Measurements from ENCODE around the gene MYT1. TPM values are rescaled to one million over a fixed set of nuclear protein-coding genes. Genes with fewer than 3 reads are reported as not detected.
A peak's percentile ranks its signal among the peaks of the same experiment; 100 is the strongest.

MYT1 gene
- total and polyA plus RNA-seq, 2 of the 13 experiments (the other 11 are each of a cell fraction or from before 2014, with no cell fraction given) = 0.58 to 2.5 TPM

DNA sequence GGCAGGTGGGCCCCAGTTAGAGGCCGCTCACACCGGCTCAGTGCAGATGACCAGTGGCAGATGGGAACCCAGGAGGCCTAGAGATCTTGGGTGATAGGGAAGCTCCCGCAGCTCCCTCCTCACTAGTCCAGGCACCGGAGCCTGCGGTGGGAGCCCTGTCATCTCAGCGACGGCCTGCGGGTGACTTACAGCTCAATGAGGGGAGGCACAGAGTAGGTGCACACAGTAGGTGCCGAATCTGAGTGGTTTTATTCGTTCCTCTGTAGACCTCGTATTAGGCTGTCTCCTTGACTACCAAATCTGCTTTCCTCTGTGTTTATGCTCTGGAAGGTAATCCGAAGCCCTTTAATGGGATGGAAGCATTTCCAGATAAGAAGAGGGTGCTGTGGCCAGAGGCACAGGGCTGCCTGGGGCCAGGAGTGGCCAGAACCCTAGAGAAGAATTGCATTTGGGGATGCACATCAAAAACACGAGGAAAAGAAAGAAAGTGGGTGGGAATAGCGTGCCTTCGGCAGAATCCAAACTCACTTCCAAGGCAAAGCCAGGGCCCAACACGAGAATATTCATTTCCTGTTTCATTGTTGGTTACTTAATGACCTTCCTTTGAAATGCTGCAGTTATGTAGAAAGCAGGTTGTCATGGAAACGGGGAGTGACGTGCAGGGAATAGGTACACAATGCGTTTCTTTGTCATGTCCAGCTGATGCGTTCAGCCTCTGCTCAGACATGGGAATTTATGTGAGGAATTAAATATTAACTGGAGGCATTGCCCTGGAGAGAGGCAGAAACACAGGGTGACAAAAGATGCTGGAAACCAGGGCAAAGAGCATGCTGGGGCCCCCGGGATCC is 24.7 kb downstream of the MYT1 start (continued):
- TF ChIP-seq ZNF749 (CRISPR knock-in tag; IDR thresholded peaks at IDR 0.05; ENCODE audit: borderline replicate concordance) = no peak
- TF ChIP-seq ZNF335 (CRISPR knock-in tag; IDR thresholded peaks at IDR 0.05) = no peak; the same call in 1 of the 2 replicates
- TF ChIP-seq ARNTL (CRISPR knock-in tag; IDR thresholded peaks at IDR 0.05) = no peak; the same call in 1 of the 2 replicates
- TF ChIP-seq ZNF558 (CRISPR knock-in tag; IDR thresholded peaks at IDR 0.05; ENCODE audit: borderline replicate concordance) = no peak; the same call in 1 of the 2 replicates
- no peak for TF ChIP-seq PAX8 (CRISPR knock-in tag; IDR thresholded peaks at IDR 0.05; ENCODE audit: borderline replicate concordance)
- TF ChIP-seq U2AF1 (optimal IDR thresholded peaks at IDR 0.05; ENCODE audit: low read depth, low read length) = no peak
- TF ChIP-seq ZNF264 (CRISPR knock-in tag; IDR thresholded peaks at IDR 0.05) = peak; percentile 84; the same call in 1 of the 2 replicates
- TF ChIP-seq, protein P1, sequence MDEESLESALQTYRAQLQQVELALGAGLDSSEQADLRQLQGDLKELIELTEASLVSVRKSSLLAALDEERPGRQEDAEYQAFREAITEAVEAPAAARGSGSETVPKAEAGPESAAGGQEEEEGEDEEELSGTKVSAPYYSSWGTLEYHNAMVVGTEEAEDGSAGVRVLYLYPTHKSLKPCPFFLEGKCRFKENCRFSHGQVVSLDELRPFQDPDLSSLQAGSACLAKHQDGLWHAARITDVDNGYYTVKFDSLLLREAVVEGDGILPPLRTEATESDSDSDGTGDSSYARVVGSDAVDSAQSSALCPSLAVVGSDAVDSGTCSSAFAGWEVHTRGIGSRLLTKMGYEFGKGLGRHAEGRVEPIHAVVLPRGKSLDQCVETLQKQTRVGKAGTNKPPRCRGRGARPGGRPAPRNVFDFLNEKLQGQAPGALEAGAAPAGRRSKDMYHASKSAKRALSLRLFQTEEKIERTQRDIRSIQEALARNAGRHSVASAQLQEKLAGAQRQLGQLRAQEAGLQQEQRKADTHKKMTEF (CRISPR knock-in tag; IDR thresholded peaks at IDR 0.05) = peak; percentile 86
- TF ChIP-seq, protein P2, sequence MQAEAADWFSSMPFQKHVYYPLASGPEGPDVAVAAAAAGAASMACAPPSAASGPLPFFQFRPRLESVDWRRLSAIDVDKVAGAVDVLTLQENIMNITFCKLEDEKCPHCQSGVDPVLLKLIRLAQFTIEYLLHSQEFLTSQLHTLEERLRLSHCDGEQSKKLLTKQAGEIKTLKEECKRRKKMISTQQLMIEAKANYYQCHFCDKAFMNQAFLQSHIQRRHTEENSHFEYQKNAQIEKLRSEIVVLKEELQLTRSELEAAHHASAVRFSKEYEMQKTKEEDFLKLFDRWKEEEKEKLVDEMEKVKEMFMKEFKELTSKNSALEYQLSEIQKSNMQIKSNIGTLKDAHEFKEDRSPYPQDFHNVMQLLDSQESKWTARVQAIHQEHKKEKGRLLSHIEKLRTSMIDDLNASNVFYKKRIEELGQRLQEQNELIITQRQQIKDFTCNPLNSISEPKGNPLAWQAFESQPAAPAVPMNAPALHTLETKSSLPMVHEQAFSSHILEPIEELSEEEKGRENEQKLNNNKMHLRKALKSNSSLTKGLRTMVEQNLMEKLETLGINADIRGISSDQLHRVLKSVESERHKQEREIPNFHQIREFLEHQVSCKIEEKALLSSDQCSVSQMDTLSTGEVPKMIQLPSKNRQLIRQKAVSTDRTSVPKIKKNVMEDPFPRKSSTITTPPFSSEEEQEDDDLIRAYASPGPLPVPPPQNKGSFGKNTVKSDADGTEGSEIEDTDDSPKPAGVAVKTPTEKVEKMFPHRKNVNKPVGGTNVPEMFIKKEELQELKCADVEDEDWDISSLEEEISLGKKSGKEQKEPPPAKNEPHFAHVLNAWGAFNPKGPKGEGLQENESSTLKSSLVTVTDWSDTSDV (CRISPR knock-in tag; IDR thresholded peaks at IDR 0.05) = no peak
- TF ChIP-seq ZNF17 (CRISPR knock-in tag; IDR thresholded peaks at IDR 0.05) = no peak
- TF ChIP-seq, protein P3, sequence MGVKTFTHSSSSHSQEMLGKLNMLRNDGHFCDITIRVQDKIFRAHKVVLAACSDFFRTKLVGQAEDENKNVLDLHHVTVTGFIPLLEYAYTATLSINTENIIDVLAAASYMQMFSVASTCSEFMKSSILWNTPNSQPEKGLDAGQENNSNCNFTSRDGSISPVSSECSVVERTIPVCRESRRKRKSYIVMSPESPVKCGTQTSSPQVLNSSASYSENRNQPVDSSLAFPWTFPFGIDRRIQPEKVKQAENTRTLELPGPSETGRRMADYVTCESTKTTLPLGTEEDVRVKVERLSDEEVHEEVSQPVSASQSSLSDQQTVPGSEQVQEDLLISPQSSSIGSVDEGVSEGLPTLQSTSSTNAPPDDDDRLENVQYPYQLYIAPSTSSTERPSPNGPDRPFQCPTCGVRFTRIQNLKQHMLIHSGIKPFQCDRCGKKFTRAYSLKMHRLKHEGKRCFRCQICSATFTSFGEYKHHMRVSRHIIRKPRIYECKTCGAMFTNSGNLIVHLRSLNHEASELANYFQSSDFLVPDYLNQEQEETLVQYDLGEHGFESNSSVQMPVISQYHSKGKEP (CRISPR knock-in tag; IDR thresholded peaks at IDR 0.05) = no peak
- no peak for TF ChIP-seq ZNF124 (CRISPR knock-in tag; IDR thresholded peaks at IDR 0.05)
- TF ChIP-seq TARDBP (CRISPR knock-in tag; IDR thresholded peaks at IDR 0.05) = peak; percentile 93
- TF ChIP-seq, protein P4, sequence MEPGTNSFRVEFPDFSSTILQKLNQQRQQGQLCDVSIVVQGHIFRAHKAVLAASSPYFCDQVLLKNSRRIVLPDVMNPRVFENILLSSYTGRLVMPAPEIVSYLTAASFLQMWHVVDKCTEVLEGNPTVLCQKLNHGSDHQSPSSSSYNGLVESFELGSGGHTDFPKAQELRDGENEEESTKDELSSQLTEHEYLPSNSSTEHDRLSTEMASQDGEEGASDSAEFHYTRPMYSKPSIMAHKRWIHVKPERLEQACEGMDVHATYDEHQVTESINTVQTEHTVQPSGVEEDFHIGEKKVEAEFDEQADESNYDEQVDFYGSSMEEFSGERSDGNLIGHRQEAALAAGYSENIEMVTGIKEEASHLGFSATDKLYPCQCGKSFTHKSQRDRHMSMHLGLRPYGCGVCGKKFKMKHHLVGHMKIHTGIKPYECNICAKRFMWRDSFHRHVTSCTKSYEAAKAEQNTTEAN (CRISPR knock-in tag; conservative IDR thresholded peaks at IDR 0.05) = no peak; the same call in 1 of the 2 replicates
- peak; percentile 46 for TF ChIP-seq GATAD1 (CRISPR knock-in tag; IDR thresholded peaks at IDR 0.05)

Data from HepG2 (cell line).